Suppressor macrophage treated with lipopolysaccharide for 1 hour (primary cell): ENCODE measurements around the gene ARHGAP15.
"Not testable (repeated sequence)": the region's sequence is repeated elsewhere in the genome, so short reads cannot be mapped to it uniquely, and the experiment has no call there.

Experiments
- DNase-seq, 3 donors: peaks; one replicate each; pipeline ENCODE4 v3.0.0-alpha.2; 2020 to 2022

Gene ARHGAP15

GRCh38 chr2:143128681-143129580 is at the start of gene ARHGAP15:
ARHGAP15 (plus strand) TSS chr2:143129419.
- peak; percentile 70 to 74 (median 74) for DNase-seq

DNA sequence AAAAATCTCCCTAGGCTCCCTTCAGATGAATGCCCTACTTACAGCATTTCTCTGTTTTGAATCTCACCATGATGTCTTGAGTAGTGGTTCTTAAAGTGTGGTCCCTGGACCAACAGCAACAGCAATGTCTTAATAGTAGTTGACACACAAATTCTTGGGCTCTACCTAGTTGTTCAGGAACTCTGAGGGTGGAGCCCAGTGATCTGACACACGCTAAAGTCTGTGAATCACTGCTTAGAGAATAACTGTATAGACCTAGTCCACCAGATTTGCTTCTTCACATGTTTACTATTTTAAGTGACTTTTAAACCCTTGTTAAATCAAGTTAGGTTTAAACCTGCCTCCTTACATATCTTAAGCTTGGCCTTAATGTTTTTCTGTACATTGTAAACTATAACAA is 47.6 kb upstream of the ARHGAP15 start:
- DNase-seq = no peak

DNA sequence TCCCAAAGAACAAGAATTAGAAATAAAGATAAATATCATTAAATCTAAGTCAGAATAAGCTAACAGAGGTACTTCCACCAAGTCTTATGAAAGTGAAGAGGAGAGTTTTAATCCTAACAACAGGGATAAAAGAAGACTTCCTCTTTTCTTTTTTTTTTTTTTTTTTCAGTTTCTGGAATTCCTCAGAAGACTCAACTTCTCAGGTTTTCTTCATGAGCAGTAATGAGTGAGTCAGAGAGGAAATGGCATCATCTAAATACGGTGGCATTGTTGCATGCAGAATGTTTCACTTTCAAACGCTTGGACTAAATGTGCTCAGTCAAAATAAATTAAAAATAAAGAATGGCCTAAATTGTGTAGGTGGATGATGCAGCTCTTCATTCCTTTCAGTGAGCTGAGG is 45.6 kb upstream of the ARHGAP15 start:
- DNase-seq = peak; percentile 84 to 99 (median 97)

- no peak for DNase-seq
Measured at GRCh38 chr2:143084462-143084861, 44.8 kb upstream of the ARHGAP15 start.

DNA sequence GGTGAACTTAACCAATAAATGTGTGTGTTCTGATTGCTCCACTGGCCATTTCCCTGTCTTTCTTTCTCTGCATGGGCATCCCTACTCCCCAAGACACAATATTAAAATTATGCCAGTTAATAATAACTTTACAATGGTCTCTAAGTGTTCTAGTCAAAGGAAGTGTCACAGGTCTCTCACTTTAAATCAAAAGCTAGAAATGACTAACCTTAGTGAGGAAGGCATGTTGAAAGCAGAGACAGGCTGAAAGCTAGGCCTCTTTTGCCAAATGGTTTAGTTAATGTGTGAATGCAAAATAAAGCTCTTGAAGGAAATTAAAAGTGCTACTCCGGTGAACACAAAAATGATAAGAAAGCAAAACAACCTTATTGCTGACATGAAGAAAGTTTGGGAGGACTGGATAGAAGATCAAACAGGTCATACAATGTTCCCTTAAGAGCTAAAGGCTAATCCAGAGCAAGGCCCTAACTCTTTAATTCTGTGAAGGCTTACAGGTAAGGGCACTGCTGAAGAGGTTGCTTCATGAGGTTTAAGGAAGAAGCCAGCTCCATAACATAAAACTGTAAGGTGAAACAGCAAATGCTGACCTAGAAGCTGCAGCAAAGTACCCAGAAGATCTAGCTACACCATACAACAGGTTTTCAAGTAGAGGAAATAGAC is 44.0 kb upstream of the ARHGAP15 start:
- no peak for DNase-seq

GRCh38 chr2:143087033-143087432 is 42.2 kb upstream of the ARHGAP15 start:
- DNase-seq = no peak

- peak; percentile 42 to 68 (median 63) for DNase-seq
Measured at GRCh38 chr2:143088388-143088787, 40.8 kb upstream of the ARHGAP15 start.

DNA sequence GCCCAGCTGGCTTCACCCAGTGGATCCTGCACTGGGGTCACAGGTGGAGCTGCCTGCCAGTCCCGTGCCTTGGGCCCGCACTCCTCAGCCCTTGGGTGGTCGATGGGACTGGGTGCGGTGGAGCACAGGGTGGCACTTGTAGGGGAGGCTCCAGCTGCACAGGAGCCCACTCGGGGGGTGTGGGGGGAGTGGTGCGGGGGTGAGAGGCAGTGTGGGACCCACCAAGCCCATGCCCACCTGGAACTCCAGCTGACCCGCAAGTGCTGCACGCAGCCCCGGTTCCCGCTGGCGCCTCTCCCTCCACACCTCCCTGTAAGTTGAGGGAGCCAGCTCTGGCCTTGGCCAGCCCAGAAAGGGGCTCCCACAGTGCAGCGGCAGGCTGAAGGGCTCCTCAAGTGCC is 39.7 kb upstream of the ARHGAP15 start:
- DNase-seq = not testable (repeated sequence)

DNA sequence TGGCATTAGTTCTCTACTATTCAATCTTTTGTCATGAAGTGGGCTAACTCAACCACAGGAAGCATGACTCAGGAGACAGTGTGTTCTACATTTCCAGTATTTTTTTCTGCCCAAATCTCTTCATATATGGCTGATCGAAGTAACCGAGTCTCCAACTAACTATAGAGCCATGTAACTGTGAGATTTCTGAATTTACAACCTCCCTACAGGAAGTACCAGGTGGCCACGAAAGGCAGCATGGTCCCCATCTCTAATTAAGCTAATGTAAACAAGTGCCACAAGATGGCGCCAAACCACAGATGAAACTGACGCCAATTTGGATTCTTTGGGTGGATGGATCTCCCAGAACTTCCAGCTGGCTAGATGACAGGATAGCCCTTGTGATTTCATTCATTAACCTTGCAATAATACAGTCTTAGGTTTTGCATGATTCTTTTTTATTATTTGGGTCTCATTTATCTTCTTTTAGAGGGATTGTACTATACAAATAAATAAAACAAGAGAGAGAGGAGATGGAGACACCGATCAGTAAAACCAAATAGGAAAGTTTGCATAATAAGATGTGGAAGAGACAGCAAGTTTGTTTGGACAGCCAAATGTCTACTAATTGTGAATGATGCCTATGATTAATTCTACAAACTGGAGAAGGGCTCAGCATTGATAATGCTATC is 18.3 kb upstream of the ARHGAP15 start:
- DNase-seq = peak; percentile 80 to 86 (median 84)

DNA sequence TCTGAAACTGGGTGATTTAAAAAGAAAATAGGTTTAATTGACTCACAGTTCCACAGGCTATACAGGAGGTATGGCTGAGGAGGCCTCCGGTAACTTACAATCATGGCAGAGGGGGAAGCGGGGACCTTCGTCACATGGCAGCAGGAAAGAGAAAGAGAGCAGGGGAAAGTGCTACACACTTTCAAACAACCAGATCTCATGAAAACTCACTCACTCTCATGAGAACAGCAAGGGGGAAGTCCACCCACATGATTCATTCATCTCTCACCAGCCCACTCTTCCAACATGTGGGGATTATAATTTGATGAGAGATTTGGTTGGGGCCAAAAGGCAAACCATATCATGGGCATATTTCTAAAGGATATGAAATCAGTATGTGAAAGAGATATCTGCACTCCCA is 12.0 kb upstream of the ARHGAP15 start:
- DNase-seq = peak; percentile 30 to 54 (median 47)

- no peak for DNase-seq
Measured at GRCh38 chr2:143121079-143121478, 8.1 kb upstream of the ARHGAP15 start.

- DNase-seq = peak; percentile 47 to 65 (median 64)
Measured at GRCh38 chr2:143121957-143122356, 7.3 kb upstream of the ARHGAP15 start.

- DNase-seq = no peak
Measured at GRCh38 chr2:143123911-143124310, 5.3 kb upstream of the ARHGAP15 start.

DNA sequence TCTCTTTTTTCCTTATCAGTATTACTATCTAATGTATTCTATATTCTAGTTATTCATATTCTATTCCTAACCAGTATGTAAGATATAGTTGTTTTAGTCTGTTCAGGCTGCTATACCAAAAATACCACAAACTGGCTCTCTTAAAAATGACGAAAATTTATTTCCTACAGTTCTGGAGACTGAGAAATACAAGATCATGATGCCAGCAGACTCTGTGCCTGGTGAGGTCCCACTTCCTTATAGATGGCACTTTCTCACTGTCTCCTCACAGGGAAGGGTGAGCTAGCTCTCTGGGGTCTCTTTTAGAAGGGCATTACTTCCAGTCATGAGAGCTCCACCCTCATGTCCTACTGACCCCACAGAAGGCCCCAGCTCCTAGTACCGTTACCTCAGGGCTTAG is 4.8 kb upstream of the ARHGAP15 start:
- DNase-seq = no peak

DNA sequence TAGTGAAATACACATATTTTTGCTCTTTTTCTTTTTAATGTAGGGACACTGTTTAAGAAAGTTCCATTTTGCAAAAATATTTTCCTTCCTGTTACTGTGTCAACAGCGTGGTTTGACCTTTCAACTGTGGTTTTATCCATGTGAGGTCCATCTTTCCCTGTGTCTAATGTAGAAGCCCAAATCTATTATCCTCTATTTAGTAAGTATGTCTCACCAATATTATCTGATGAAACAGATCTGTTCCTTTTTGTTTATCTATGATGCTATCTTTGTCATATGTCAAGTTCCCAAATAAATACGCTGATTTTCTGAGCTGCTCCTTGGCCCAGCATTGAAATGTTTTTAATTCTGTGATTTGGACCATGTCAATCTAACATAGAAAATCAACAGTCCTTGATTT is 3.5 kb upstream of the ARHGAP15 start:
- DNase-seq = peak in 1 of 3 donors; percentile 18

DNA sequence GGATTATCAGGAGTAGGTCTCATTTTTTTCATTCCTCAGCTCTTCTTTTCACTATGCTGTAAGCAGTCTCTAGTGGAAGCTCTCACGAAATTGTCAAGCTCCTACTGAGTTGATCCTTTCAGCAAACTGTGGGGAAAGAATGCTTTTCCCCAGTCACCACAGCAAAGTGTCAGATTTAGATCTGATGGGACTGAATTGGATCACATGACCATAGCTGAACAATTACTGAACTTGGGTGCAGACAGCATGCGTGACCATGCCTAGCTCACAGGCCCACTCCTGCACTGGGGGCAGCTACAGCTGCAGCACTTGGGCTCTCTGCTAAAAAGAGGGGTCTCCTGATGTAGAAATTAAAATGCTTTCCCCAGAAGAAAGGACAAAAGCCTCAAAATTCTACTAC is 3.1 kb downstream of the ARHGAP15 start:
- DNase-seq = peak; percentile 40 to 59 (median 46)

GRCh38 chr2:143133783-143134182 is 4.6 kb downstream of the ARHGAP15 start:
- DNase-seq = no peak

- DNase-seq = no peak
Measured at GRCh38 chr2:143138292-143138691, 9.1 kb downstream of the ARHGAP15 start.

DNA sequence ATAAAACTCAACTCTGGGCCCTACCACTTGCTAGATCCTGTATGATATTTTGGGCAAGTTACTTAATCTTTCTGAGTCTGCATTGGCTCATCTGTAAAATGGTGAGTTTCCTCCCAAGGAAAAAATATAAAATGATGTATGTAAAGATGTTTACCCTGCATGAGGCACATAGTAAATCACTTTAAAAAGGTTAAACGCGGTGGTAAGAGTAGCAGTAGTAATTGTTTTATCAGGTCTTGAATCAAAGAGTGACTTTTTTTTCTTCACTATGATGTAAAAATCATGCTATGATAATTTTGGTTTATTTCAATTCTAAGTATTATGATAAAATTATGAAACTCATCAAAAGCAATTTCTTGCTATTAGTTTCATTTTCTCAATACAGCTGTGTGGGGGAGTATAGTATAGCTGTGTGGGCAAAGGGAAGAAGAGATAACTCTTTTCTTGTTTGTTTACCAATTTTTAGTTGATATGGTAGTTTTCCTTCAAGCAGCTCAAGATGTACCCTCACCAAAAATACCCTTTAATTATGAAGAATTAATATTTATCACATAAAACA is 10.7 kb downstream of the ARHGAP15 start:
- DNase-seq = peak in 1 of 3 donors; percentile 44

DNA sequence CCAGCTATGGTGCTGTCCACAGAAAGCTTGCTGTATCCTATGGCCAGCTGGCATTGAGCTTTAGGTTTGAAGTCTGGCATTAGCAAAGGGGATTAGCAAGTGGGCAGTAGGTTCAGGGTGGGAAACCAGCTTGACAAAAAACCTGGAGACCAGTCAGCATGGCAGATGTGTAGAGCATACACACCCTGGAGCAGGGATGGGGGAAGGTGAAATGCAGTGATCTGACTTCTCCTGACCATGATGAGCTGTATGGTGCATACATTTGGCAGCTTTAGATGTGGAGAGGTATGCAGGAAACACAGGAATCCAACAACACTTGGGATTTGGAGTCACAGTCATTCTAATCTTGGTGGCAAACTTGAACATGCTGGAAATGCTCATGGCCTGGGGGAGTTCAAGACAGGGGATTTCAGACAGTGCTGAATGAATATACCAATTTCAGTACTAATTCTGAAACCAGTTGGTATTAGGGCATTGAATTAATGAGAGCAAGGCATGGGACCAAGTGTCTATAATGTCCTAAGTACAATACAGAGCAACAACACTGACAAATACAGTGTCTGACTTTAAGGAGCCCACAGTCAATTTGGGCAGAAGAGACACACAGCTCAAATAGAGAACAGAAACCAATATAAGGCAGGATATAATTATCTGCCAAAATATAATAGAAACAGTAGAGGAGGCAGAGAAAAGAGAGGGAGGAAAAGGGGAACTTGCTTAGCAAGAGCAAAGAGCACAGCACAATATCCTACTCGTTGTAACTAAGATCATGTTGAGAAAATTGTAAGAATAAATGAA is 11.8 kb downstream of the ARHGAP15 start:
- peak in 2 of 3 donors; percentile 37 to 53 for DNase-seq

- no peak for DNase-seq
Measured at GRCh38 chr2:143142598-143142997, 13.4 kb downstream of the ARHGAP15 start.

- peak in 1 of 3 donors; percentile 37 for DNase-seq
Measured at GRCh38 chr2:143144813-143145455, 15.7 kb downstream of the ARHGAP15 start.
